HG03521 (cell line): ENCODE measurements around the gene TLR1.
"Not testable (repeated sequence)": the region's sequence is repeated elsewhere in the genome, so short reads cannot be mapped to it uniquely, and the experiment has no call there.

Source experiments
- ATAC-seq: cut with Tn5 transposase; IDR thresholded peaks from one replicate; pipeline ENCODE4 v1.9.1; 2021; ENCODE audit warnings: mild to moderate bottlenecking, moderate library complexity; ENCODE audit not compliant: unreplicated experiment

The TLR1 gene

GRCh38 chr4:38806251-38806650, 1.7 kb upstream of the TLR1 start:
- not testable (repeated sequence) for ATAC-seq

- peak; percentile 78 for ATAC-seq
Observed at GRCh38 chr4:38805530-38806145, 1.0 kb upstream of the TLR1 start.

GRCh38 chr4:38803833-38804653, 548 bp downstream of the TLR1 start:
- peak; percentile 38 for ATAC-seq

DNA sequence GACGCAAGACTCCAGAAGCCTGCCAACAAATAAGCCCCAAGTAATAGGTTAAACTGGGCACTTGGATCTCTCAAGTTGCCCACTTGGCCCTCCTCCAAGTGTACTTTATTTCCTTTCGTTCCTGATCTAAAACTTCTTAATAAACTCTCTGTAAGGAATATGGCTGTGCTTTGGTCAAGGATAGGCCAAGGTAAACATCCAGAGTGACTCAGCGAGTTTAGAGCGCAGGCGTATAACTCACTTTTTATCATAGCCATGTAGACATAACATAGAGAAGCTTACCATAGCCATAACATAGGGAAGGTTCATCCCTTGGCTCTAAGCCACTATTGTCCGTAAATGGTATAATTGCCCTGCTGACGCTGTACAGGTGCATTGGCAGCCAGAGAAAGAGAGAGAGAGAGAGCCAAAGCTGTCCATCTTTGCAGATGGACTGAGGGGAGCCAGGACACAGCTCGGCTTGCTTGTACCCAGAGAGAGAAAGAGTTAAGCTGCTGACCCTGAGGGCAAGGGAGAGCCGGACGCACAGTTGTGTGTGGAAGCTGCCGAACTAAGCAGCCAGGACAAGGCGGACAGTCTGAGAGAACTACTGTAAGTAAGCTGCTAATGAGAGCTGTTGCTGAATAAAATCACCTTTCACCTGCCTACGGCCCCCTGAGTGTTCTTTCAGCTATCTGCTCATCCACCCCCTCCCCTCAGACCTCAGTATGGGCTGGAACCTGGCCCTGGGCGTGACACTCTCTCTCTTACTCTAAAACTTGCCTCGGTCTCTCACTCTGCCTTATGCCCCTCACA, 1.8 kb downstream of the TLR1 start:
- ATAC-seq = no peak

GRCh38 chr4:38800961-38801450, 3.6 kb downstream of the TLR1 start:
- no peak for ATAC-seq

- no peak for ATAC-seq
Observed at GRCh38 chr4:38800366-38800765, 4.2 kb downstream of the TLR1 start.

- ATAC-seq = no peak
Observed at GRCh38 chr4:38795087-38795486, 9.5 kb downstream of the TLR1 start.

GRCh38 chr4:38794051-38794450, 10.5 kb downstream of the TLR1 start:
- ATAC-seq = no peak

DNA sequence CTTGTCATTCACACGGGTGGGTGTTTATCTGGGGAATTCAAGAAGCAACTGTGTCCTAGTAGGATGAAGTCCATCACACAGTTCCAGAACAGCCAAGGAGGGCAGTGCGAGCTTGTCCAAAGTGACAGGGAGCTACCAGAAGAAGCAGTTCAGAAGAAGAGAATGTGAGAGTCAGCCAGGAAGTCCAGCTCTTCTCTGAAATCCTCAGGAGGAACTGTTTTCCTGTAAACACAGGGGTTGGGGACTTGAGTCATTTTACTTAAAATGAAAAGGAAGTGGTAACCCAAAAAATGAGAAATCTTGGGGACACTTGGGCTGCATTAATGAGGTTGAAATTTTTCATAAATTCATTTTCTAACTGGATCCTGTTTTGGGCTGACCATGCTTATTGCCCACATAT, 13.6 kb downstream of the TLR1 start:
- ATAC-seq = no peak

GRCh38 chr4:38788317-38788716, 16.3 kb downstream of the TLR1 start:
- no peak for ATAC-seq

DNA sequence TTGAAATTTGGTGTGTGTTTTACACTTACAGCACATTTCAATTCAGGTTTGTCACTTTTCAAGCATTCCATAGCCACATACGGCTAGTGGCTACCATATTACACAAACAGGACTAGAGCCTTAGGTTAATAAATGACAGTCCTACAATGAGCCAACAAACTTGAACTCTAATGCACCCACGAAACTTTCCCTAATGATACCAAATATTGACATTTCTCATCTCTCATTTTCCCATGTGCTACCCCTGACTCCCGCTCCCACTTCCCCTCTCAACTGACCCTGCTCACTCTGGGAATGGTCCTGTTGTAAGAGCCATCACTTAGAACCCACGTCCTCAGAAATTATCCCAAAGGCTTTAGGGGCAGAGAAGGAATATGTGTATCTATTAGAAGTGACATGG, 16.9 kb downstream of the TLR1 start:
- ATAC-seq = no peak

DNA sequence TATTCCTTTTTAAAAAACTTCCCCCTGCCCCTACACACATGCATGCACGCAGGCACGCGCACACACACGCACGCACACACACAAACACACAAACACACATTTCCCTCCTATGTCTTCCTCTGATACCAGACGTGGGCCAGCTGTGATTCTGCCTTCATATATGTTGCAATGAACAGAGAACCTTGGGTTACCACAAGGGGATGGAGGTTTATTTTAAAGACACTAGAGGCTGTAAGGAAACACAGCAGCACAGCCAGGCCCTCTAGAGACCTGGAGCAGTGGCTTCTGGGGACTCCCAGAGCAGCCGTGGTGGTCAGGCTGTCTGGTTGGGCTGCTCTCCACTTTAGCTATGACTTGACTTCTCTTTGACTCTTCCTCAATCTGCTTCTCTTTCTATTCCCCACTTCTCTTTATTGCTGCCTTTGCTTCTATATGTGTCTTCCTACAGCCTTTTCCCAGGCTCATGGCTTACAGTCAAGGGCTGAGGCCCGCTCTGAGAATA, 18.6 kb downstream of the TLR1 start:
- ATAC-seq = peak; percentile 49

DNA sequence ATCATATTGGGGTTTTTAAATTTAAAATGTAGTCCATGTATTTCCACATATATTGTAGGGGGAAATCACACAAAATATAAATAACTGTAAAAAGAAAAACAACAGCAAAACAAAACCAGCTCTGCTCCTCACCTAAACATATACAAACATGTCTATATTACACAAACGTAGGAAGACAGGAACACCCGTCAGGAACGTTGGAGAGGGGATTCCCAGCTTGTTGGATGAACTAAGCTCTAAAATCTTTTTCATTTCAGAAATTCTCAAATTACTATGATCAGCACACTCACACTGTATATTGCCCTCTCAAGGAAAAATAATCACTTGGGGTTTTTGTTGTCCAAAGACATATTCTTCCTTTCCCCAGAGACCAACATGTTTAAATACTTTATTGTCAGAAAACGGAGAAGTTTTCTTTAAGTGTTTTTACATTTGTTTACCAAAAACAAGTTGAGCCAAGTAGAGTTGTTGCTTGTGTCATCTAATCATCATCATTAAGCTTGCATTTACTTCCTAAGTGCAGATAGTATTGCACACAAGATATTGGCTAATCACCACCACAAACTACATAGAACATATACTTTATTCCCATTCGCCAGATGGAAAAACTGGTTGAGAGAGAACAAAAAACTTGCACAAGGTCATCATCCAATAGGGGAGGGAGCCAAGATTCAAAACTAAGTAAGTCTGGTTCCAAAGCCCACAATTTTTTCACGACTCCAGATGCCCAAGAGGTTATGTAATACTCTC, 19.4 kb downstream of the TLR1 start:
- ATAC-seq = no peak

GRCh38 chr4:38784141-38784540, 20.4 kb downstream of the TLR1 start:
- ATAC-seq = no peak

GRCh38 chr4:38783109-38783460, 21.5 kb downstream of the TLR1 start:
- no peak for ATAC-seq

- peak; percentile 49 for ATAC-seq
Observed at GRCh38 chr4:38782452-38783108, 22.0 kb downstream of the TLR1 start, which contains the start of gene TLR10. TSS of gene TLR10 (minus strand) at chr4:38782990. CDS start at chr4:38775590, 7,400 bp downstream.

GRCh38 chr4:38781854-38782261, 22.7 kb downstream of the TLR1 start:
- no peak for ATAC-seq

DNA sequence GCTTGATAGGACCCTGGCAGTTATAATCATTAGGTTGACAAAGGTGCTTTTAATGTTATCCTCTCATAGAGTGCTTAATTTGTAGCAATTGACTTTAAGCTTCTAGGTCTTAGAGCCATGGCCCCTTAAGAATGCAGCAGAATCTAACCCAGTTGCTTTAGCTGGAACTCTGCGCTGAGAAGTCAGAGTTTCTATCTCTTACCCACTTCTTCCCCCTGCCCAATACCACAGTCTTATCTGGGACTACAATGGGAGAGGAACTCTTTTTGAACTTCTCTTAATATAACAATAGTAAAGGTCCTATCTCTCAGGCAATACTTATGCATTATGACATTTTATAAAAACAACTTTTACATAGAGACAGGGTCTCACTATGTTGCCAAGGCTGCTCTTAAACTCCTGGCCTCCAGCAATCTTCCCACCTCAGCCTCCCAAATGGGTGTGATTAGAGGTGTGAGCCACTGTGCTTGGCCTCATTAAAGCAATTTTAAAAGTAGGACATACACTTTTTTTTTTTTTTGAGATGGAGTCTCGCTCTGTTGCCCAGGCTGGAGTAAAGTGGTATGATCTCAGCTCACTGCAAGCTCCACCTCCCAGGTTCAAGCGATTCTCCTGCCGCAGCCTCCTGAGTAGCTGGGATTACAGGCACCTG, 23.6 kb downstream of the TLR1 start:
- ATAC-seq = no peak

DNA sequence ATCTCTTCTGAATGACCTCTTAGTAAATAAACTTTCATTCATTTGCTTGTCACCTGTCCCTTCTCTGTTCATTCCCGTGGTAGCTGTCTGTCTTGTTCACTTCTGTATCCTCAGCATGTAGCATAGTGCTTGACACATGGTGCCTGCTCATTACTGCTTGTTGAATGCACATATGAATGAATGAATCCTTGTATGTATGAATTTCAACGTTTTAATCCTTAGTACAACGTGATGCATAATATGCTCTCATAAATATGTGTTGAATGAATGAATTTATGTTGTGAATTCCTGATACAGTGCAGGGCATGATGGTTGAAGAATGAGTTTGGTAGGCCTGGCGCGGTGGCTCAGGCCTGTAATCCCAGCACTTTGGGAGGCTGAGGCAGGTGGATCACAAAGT, 24.8 kb downstream of the TLR1 start:
- ATAC-seq = no peak

DNA sequence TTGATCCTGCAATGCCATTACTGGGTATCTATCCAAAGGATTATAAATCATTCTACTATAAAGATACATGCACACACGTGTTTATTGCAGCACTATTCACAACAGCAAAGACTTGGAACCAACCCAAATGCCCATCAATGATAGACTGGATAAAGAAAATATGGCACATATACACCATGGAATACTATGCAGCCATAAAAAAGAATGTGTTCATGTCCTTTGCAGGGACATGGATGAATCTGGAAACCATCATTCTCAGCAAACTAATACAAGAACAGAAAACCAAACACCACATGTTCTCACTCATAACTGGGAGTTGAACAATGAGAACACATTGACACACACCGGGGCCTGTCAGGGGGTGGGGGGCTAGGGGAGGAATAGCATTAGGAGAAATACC, 26.7 kb downstream of the TLR1 start:
- ATAC-seq = not testable (repeated sequence)
